Kidney (tissue), 22 donors: Measurements from ENCODE around the gene ELAVL2. TPM values are rescaled to one million over a fixed set of nuclear protein-coding genes. Genes with fewer than 3 reads are reported as not detected.

Source experiments
- DNase-seq, 5 donors: peaks; one replicate each; pipeline ENCODE4 v3.0.0-alpha.2; 2013 to 2020
- FAIRE-seq: peaks from 2 replicates; lab custom pipeline; 2012; peaks lifted over from hg19 to GRCh38; lab: Jason Lieb, UNC
- H3K27ac ChIP-seq, 2 donors: one replicate each; pipeline ENCODE4 v1.7.0; 2013; ENCODE audit warnings: low read depth in 2 of 2, low read length in 2 of 2, inconsistent platforms in 1 of 2
- H3K27me3 ChIP-seq: one replicate; pipeline ENCODE4 v1.7.1; 2013; ENCODE audit warnings: low read length, inconsistent platforms; ENCODE audit not compliant: control insufficient read depth, insufficient read depth
- H3K36me3 ChIP-seq, 3 donors: one replicate each; pipeline versions ENCODE4 v1.7.0 to v1.7.1; 2013; ENCODE audit warnings: low read length in 3 of 3, control low read depth in 1 of 3, inconsistent platforms in 1 of 3; ENCODE audit not compliant: insufficient read depth in 3 of 3, control insufficient read depth in 2 of 3
- H3K4me1 ChIP-seq, 3 donors: one replicate each; pipeline versions ENCODE4 v1.7.0 to v1.7.1; 2013; ENCODE audit warnings: low read length in 3 of 3, inconsistent platforms in 1 of 3, low read depth in 1 of 3; ENCODE audit not compliant: control insufficient read depth in 2 of 3, insufficient read depth in 2 of 3
- H3K4me3 ChIP-seq, 3 donors: one replicate each; pipeline versions ENCODE4 v1.7.0 to v1.8.1; 2013; ENCODE audit warnings: low read length in 3 of 3, control low read depth in 1 of 3, inconsistent platforms in 1 of 3
- H3K9ac ChIP-seq, 3 donors: one replicate each; pipeline versions ENCODE4 v1.7.0 to v1.7.1; 2013; ENCODE audit warnings: low read length in 3 of 3, control low read depth in 1 of 3, inconsistent platforms in 1 of 3
- H3K9me3 ChIP-seq, 3 donors: one replicate each; pipeline versions ENCODE4 v1.7.0 to v1.7.1; 2013; ENCODE audit warnings: low read length in 3 of 3, control low read depth in 1 of 3, inconsistent platforms in 1 of 3; ENCODE audit not compliant: control insufficient read depth in 2 of 3, insufficient read depth in 1 of 3
- CTCF ChIP-seq: IDR thresholded peaks from 3 replicates; pipeline ENCODE4 v1.5.1; 2012; ENCODE audit warnings: mild to moderate bottlenecking, moderate library complexity, borderline replicate concordance; ENCODE audit not compliant: insufficient read depth; ENCODE audit errors: extremely low read depth
- intact Hi-C: fragments of 100-400 bp; cut with DNase I; formaldehyde crosslinking; loops from one replicate; pipeline ENCODE4 v1.11.1; 2022
- long read RNA-seq, 10 donors: library from polyadenylated mRNA in 1 of 10; unstranded in 1 of 10; transcript quantifications; one replicate each; pipeline ENCODE4 v2.0.0 and lab custom pipeline, GENCODE V29; 2021 to 2026
- polyA plus RNA-seq: library from polyadenylated mRNA; stranded (reverse); fragments of 350-450 nt; fragmentation: Illumina TruSeq; extraction: RNeasy Lipid Tissue Mini Kit (QIAGEN cat#74804); gene quantifications from one replicate; pipeline ENCODE4 v1.2.3, GENCODE V29; 2014; ENCODE audit warnings: low read depth, low replicate concordance; ENCODE audit not compliant: insufficient read depth
- total RNA-seq: library from RNA; stranded (reverse); fragmentation: NEBNext Ultra II Directional; extraction: Animal tissue kit (Norgen Biotek cat#: 25700); gene quantifications from one replicate; pipeline ENCODE4 v1.2.1, GENCODE V29; 2021
- donor health status: control.
- donor health status: control.
- donor health status: control.
- donor health status: control.
- donor health status: control.
- donor health status: DM: yes; HTN: yes; CAD: no.
- donor health status: Normal renal cell carcinoma (clear cell type).

Gene ELAVL2
- 0.35 TPM for total RNA-seq
- 0.19 TPM for polyA plus RNA-seq
- long read RNA-seq, donor 1 = 0 reads
- long read RNA-seq, donor 2, partial matches to known transcripts = 0 of 1 reads
- long read RNA-seq, donor 2, other reads (novel, unspliced or antisense) = 0 of 1 reads
- long read RNA-seq, donor 3 = 0 reads
- long read RNA-seq, donor 4 = 0 reads
- long read RNA-seq, donor 5 = 0 reads
- long read RNA-seq, donor 6 = 0 reads
- long read RNA-seq, donor 7 = 0 reads
- long read RNA-seq, donor 8 = 0 reads
- long read RNA-seq, donor 9 = 0 reads
- long read RNA-seq, donor 10 = 0 reads

DNA sequence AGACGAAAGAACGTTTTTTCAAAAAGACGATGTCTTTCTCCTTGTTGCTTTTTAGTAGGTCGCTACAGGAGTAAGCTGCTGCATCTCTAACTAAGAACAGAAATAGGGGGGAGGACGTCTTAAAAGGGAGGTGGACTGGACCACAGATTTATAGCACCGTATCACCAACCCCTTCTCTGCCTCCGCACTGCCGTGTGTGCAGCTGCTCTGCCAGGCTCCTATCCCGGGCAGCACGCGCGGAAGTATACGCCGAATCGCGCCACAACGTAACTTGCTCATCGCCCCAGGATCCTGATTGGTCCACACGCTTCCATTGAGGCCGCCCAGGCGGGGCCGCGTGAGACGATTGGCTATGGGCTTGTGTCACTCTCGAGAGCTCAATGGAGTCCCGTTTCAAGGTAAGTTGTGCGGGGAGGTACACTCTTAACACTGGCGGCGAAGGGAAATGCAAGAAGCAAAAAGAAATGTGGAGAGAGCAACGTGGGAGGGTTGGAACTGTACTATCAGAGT is at the start of gene ELAVL2:
TSS of gene ELAVL2 (minus strand) at position 121 of the 510 bp plus-strand sequence. CDS start 64,006 bp downstream, outside the sequence.
- intact Hi-C loops = no loop called here
- peaks cover 0 to 5% (median 0%) of the 10 kb centered on the region in 3 donors for H3K9me3 ChIP-seq
- H3K27ac ChIP-seq = no peak within 1 kb of the TSS
- TF ChIP-seq CTCF = no peak
- FAIRE-seq (no peak), DNase-seq (peak; percentile 92 to 99 (median 99))
- peaks cover 0 to 4% (median 2%) of the 10 kb centered on the region in 3 donors for H3K4me1 ChIP-seq
- peaks cover 38% of the 10 kb centered on the region for H3K27me3 ChIP-seq
- H3K9ac ChIP-seq = peak within 1 kb of the TSS in 1 of 3 donors; percentile 84
- H3K36me3 ChIP-seq = no peaks in the 10 kb centered on the region
- H3K4me3 ChIP-seq = peak within 1 kb of the TSS; percentile 50 to 78 (median 61)

DNA sequence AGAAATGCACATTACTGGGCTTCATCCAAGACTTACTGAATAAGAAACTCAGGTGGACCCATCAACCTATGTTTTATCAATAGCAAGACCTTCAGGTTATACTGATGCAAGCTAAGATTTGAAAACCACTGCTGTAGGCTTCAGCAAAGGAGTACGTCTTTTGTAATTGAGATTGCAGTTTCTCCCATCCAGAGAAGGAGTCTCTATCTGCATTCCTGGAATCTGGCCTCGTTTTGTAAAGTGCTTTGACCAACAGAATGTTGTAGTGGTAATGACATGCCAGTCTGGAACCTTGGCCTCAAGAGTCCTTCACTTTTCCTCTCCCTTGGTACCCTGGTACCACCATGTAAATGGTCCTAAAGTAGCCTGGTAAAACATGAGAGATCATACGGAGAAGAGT is 32.2 kb upstream of the ELAVL2 start:
- FAIRE-seq (no peak), DNase-seq (no peak)
- Histone ChIP-seq H3K4me3 (no peak overlapping the region), H3K36me3 (no peaks in the 10 kb centered on the region), H3K27me3 (no peaks in the 10 kb centered on the region), H3K9me3 (no peaks in the 10 kb centered on the region), H3K4me1 (no peaks in the 10 kb centered on the region), H3K27ac (no peak overlapping the region), H3K9ac (no peak overlapping the region)
- intact Hi-C loops = no loop called here
- no peak for TF ChIP-seq CTCF

GRCh38 chr9:23855873-23856604 is 30.0 kb upstream of the ELAVL2 start:
- H3K9me3 ChIP-seq = no peaks in the 10 kb centered on the region
- no peaks in the 10 kb centered on the region for H3K36me3 ChIP-seq
- DNase-seq = peak in 1 of 5 donors; percentile 18
- no peak for FAIRE-seq
- no peak overlapping the region for H3K27ac ChIP-seq
- intact Hi-C loops = no loop called here
- no peak overlapping the region for H3K9ac ChIP-seq
- H3K4me1 ChIP-seq = peaks cover 0 to 2% (median 0%) of the 10 kb centered on the region in 3 donors
- no peak overlapping the region for H3K4me3 ChIP-seq
- no peak for TF ChIP-seq CTCF
- no peaks in the 10 kb centered on the region for H3K27me3 ChIP-seq
